Measurements from ENCODE around the gene DPP4.

Gene DPP4

GRCh38 chr2:162071001-162071400 lies 3.0 kb downstream of the DPP4 start:
- no peak overlapping the region for H3K27ac ChIP-seq (ENCODE audit: poor library complexity, severe bottlenecking)
- no peaks in the 10 kb centered on the region for H3K36me3 ChIP-seq (ENCODE audit: low read depth)
- DNase-seq (ENCODE audit: low spot score) (no peak), ATAC-seq (ENCODE audit: low read depth) (no peak)
- H3K4me3 ChIP-seq (ENCODE audit: severe bottlenecking): no peak overlapping the region
- no peaks in the 10 kb centered on the region for H3K27me3 ChIP-seq (ENCODE audit: insufficient read depth, poor library complexity, severe bottlenecking)
- no peaks in the 10 kb centered on the region for H3K9me3 ChIP-seq (ENCODE audit: severe bottlenecking)
- no peak for TF ChIP-seq CTCF (IDR thresholded peaks at IDR 0.05; ENCODE audit: poor library complexity, severe bottlenecking)
- no peaks in the 10 kb centered on the region for H3K4me1 ChIP-seq (ENCODE audit: insufficient read depth, poor library complexity, severe bottlenecking)

- TF ChIP-seq CTCF (IDR thresholded peaks at IDR 0.05; ENCODE audit: poor library complexity, severe bottlenecking): no peak
- H3K4me1 ChIP-seq (ENCODE audit: insufficient read depth, poor library complexity, severe bottlenecking): no peaks in the 10 kb centered on the region
- no peak for DNase-seq (ENCODE audit: low spot score)
- no peak overlapping the region for H3K4me3 ChIP-seq (ENCODE audit: severe bottlenecking)
- H3K27me3 ChIP-seq (ENCODE audit: insufficient read depth, poor library complexity, severe bottlenecking): no peaks in the 10 kb centered on the region
- no peak overlapping the region for H3K27ac ChIP-seq (ENCODE audit: poor library complexity, severe bottlenecking)
- ATAC-seq (ENCODE audit: low read depth): no peak
- no peaks in the 10 kb centered on the region for H3K36me3 ChIP-seq (ENCODE audit: low read depth)
- H3K9me3 ChIP-seq (ENCODE audit: severe bottlenecking): no peaks in the 10 kb centered on the region
Observed at GRCh38 chr2:162070228-162070936, 3.6 kb downstream of the DPP4 start.

GRCh38 chr2:162069267-162069903 lies 4.6 kb downstream of the DPP4 start:
- H3K4me1 ChIP-seq (ENCODE audit: insufficient read depth, poor library complexity, severe bottlenecking): no peaks in the 10 kb centered on the region
- no peak for TF ChIP-seq CTCF (IDR thresholded peaks at IDR 0.05; ENCODE audit: poor library complexity, severe bottlenecking)
- no peak overlapping the region for H3K4me3 ChIP-seq (ENCODE audit: severe bottlenecking)
- no peak overlapping the region for H3K27ac ChIP-seq (ENCODE audit: poor library complexity, severe bottlenecking)
- H3K36me3 ChIP-seq (ENCODE audit: low read depth): no peaks in the 10 kb centered on the region
- no peak for DNase-seq (ENCODE audit: low spot score)
- no peak for ATAC-seq (ENCODE audit: low read depth)
- no peaks in the 10 kb centered on the region for H3K9me3 ChIP-seq (ENCODE audit: severe bottlenecking)
- no peaks in the 10 kb centered on the region for H3K27me3 ChIP-seq (ENCODE audit: insufficient read depth, poor library complexity, severe bottlenecking)

GRCh38 chr2:162067596-162067995 lies 6.4 kb downstream of the DPP4 start:
- no peak for ATAC-seq (ENCODE audit: low read depth)
- Histone ChIP-seq H3K4me3 (ENCODE audit: severe bottlenecking) (no peak overlapping the region), H3K36me3 (ENCODE audit: low read depth) (no peaks in the 10 kb centered on the region), H3K4me1 (ENCODE audit: insufficient read depth, poor library complexity, severe bottlenecking) (no peaks in the 10 kb centered on the region), H3K27ac (ENCODE audit: poor library complexity, severe bottlenecking) (no peak overlapping the region), H3K9me3 (ENCODE audit: severe bottlenecking) (no peaks in the 10 kb centered on the region), H3K27me3 (ENCODE audit: insufficient read depth, poor library complexity, severe bottlenecking) (no peaks in the 10 kb centered on the region)
- TF ChIP-seq CTCF (IDR thresholded peaks at IDR 0.05; ENCODE audit: poor library complexity, severe bottlenecking): no peak
- no peak for DNase-seq (ENCODE audit: low spot score)

- no peak overlapping the region for H3K27ac ChIP-seq (ENCODE audit: poor library complexity, severe bottlenecking)
- no peaks in the 10 kb centered on the region for H3K4me1 ChIP-seq (ENCODE audit: insufficient read depth, poor library complexity, severe bottlenecking)
- no peak for TF ChIP-seq CTCF (IDR thresholded peaks at IDR 0.05; ENCODE audit: poor library complexity, severe bottlenecking)
- no peaks in the 10 kb centered on the region for H3K9me3 ChIP-seq (ENCODE audit: severe bottlenecking)
- no peaks in the 10 kb centered on the region for H3K27me3 ChIP-seq (ENCODE audit: insufficient read depth, poor library complexity, severe bottlenecking)
- ATAC-seq (ENCODE audit: low read depth) (no peak), DNase-seq (ENCODE audit: low spot score) (no peak)
- H3K4me3 ChIP-seq (ENCODE audit: severe bottlenecking): no peak overlapping the region
- no peaks in the 10 kb centered on the region for H3K36me3 ChIP-seq (ENCODE audit: low read depth)
Observed at GRCh38 chr2:162065767-162066166, 8.2 kb downstream of the DPP4 start.

Data from RWPE2 (cell line).